Measurements from ENCODE around the gene CDC42BPA.
"Not testable (repeated sequence)": the region's sequence is repeated elsewhere in the genome, so short reads cannot be mapped to it uniquely, and the experiment has no call there.

The CDC42BPA gene

GRCh38 chr1:227002531-227003049 lies 315.7 kb downstream of the CDC42BPA start:
- no peaks in the 10 kb centered on the region for H3K4me1 ChIP-seq (ENCODE audit: control insufficient read depth, insufficient read depth, low read length)
- H3K27me3 ChIP-seq (ENCODE audit: control insufficient read depth, insufficient read depth, low read length) = no peaks in the 10 kb centered on the region
- no peak overlapping the region for H3K9ac ChIP-seq (ENCODE audit: low read length)
- H3K36me3 ChIP-seq (ENCODE audit: control insufficient read depth, insufficient read depth, low read length) = no peaks in the 10 kb centered on the region
- H3K9me3 ChIP-seq (ENCODE audit: control insufficient read depth, low read length) = no peaks in the 10 kb centered on the region
- H3K4me3 ChIP-seq (ENCODE audit: low read length) = no peak overlapping the region

GRCh38 chr1:226999579-226999978 lies 318.7 kb downstream of the CDC42BPA start:
- H3K27me3 ChIP-seq (ENCODE audit: control insufficient read depth, insufficient read depth, low read length); H3K4me1 ChIP-seq (ENCODE audit: control insufficient read depth, insufficient read depth, low read length); H3K36me3 ChIP-seq (ENCODE audit: control insufficient read depth, insufficient read depth, low read length): not testable (repeated sequence)

GRCh38 chr1:226995365-226996332 lies 322.6 kb downstream of the CDC42BPA start:
- Histone ChIP-seq H3K9me3 (ENCODE audit: control insufficient read depth, low read length) (no peaks in the 10 kb centered on the region), H3K4me1 (ENCODE audit: control insufficient read depth, insufficient read depth, low read length) (peaks cover 10% of the 10 kb centered on the region), H3K36me3 (ENCODE audit: control insufficient read depth, insufficient read depth, low read length) (peaks cover 5% of the 10 kb centered on the region), H3K4me3 (ENCODE audit: low read length) (no peak overlapping the region), H3K9ac (ENCODE audit: low read length) (no peak overlapping the region), H3K27me3 (ENCODE audit: control insufficient read depth, insufficient read depth, low read length) (no peaks in the 10 kb centered on the region)

More at GRCh38 chr1:226999579-226999978, 318.7 kb downstream of the CDC42BPA start:
- not testable (repeated sequence) for H3K4me3 ChIP-seq (ENCODE audit: low read length); H3K9ac ChIP-seq (ENCODE audit: low read length); H3K9me3 ChIP-seq (ENCODE audit: control insufficient read depth, low read length)

- Histone ChIP-seq H3K9me3 (ENCODE audit: control insufficient read depth, low read length) (no peaks in the 10 kb centered on the region), H3K27me3 (ENCODE audit: control insufficient read depth, insufficient read depth, low read length) (no peaks in the 10 kb centered on the region), H3K9ac (ENCODE audit: low read length) (no peak overlapping the region), H3K4me1 (ENCODE audit: control insufficient read depth, insufficient read depth, low read length) (peaks cover 16% of the 10 kb centered on the region), H3K36me3 (ENCODE audit: control insufficient read depth, insufficient read depth, low read length) (peaks cover 5% of the 10 kb centered on the region), H3K4me3 (ENCODE audit: low read length) (no peak overlapping the region)
Observed at GRCh38 chr1:226994586-226995364, 323.5 kb downstream of the CDC42BPA start.

GRCh38 chr1:226993814-226994585 lies 324.3 kb downstream of the CDC42BPA start:
- Histone ChIP-seq H3K27me3 (ENCODE audit: control insufficient read depth, insufficient read depth, low read length) (no peaks in the 10 kb centered on the region), H3K36me3 (ENCODE audit: control insufficient read depth, insufficient read depth, low read length) (peaks cover 5% of the 10 kb centered on the region), H3K4me1 (ENCODE audit: control insufficient read depth, insufficient read depth, low read length) (peaks cover 23% of the 10 kb centered on the region), H3K9me3 (ENCODE audit: control insufficient read depth, low read length) (no peaks in the 10 kb centered on the region), H3K4me3 (ENCODE audit: low read length) (no peak overlapping the region), H3K9ac (ENCODE audit: low read length) (no peak overlapping the region)

- no peaks in the 10 kb centered on the region for H3K9me3 ChIP-seq (ENCODE audit: control insufficient read depth, low read length)
- H3K4me1 ChIP-seq (ENCODE audit: control insufficient read depth, insufficient read depth, low read length) = peaks cover 44% of the 10 kb centered on the region
- H3K27me3 ChIP-seq (ENCODE audit: control insufficient read depth, insufficient read depth, low read length) = no peaks in the 10 kb centered on the region
- H3K9ac ChIP-seq (ENCODE audit: low read length) = no peak overlapping the region
- no peak overlapping the region for H3K4me3 ChIP-seq (ENCODE audit: low read length)
- H3K36me3 ChIP-seq (ENCODE audit: control insufficient read depth, insufficient read depth, low read length) = peaks cover 5% of the 10 kb centered on the region
Observed at GRCh38 chr1:226991920-226992319, 326.4 kb downstream of the CDC42BPA start.

GRCh38 chr1:226990133-226990716 lies 328.1 kb downstream of the CDC42BPA start:
- H3K4me1 ChIP-seq (ENCODE audit: control insufficient read depth, insufficient read depth, low read length) = peaks cover 45% of the 10 kb centered on the region
- no peaks in the 10 kb centered on the region for H3K9me3 ChIP-seq (ENCODE audit: control insufficient read depth, low read length)
- peaks cover 5% of the 10 kb centered on the region for H3K36me3 ChIP-seq (ENCODE audit: control insufficient read depth, insufficient read depth, low read length)
- H3K4me3 ChIP-seq (ENCODE audit: low read length) = no peak overlapping the region
- no peaks in the 10 kb centered on the region for H3K27me3 ChIP-seq (ENCODE audit: control insufficient read depth, insufficient read depth, low read length)
- H3K9ac ChIP-seq (ENCODE audit: low read length) = no peak overlapping the region

GRCh38 chr1:226989085-226989920 lies 329.0 kb downstream of the CDC42BPA start:
- Histone ChIP-seq H3K9me3 (ENCODE audit: control insufficient read depth, low read length) (no peaks in the 10 kb centered on the region), H3K4me3 (ENCODE audit: low read length) (no peak overlapping the region), H3K4me1 (ENCODE audit: control insufficient read depth, insufficient read depth, low read length) (peaks cover 45% of the 10 kb centered on the region), H3K36me3 (ENCODE audit: control insufficient read depth, insufficient read depth, low read length) (peaks cover 5% of the 10 kb centered on the region), H3K27me3 (ENCODE audit: control insufficient read depth, insufficient read depth, low read length) (no peaks in the 10 kb centered on the region), H3K9ac (ENCODE audit: low read length) (no peak overlapping the region)

GRCh38 chr1:226988334-226988666 lies 330.0 kb downstream of the CDC42BPA start:
- Histone ChIP-seq H3K4me1 (ENCODE audit: control insufficient read depth, insufficient read depth, low read length) (peaks cover 45% of the 10 kb centered on the region), H3K4me3 (ENCODE audit: low read length) (no peak overlapping the region), H3K9ac (ENCODE audit: low read length) (peak overlapping the region; percentile 7), H3K36me3 (ENCODE audit: control insufficient read depth, insufficient read depth, low read length) (peaks cover 3% of the 10 kb centered on the region), H3K9me3 (ENCODE audit: control insufficient read depth, low read length) (no peaks in the 10 kb centered on the region), H3K27me3 (ENCODE audit: control insufficient read depth, insufficient read depth, low read length) (no peaks in the 10 kb centered on the region)

GRCh38 chr1:226987623-226988333 lies 330.5 kb downstream of the CDC42BPA start:
- H3K9me3 ChIP-seq (ENCODE audit: control insufficient read depth, low read length) = no peaks in the 10 kb centered on the region
- peaks cover 47% of the 10 kb centered on the region for H3K4me1 ChIP-seq (ENCODE audit: control insufficient read depth, insufficient read depth, low read length)
- H3K9ac ChIP-seq (ENCODE audit: low read length) = no peak overlapping the region
- H3K4me3 ChIP-seq (ENCODE audit: low read length) = no peak overlapping the region
- no peaks in the 10 kb centered on the region for H3K27me3 ChIP-seq (ENCODE audit: control insufficient read depth, insufficient read depth, low read length)
- no peaks in the 10 kb centered on the region for H3K36me3 ChIP-seq (ENCODE audit: control insufficient read depth, insufficient read depth, low read length)

Measured in mucosa of stomach (tissue), 1 donor.